NOMO-1 treated with dmso at 0.1 percent for 144 hours (cell line): ENCODE data around the gene PCIF1.
"Not testable (repeated sequence)": the region's sequence is repeated elsewhere in the genome, so short reads cannot be mapped to it uniquely, and the experiment has no call there.

Experiments
- DNase-seq: peaks from one replicate; lab custom pipeline; 2025; ENCODE audit not compliant: unreplicated experiment; lab: John Stamatoyannopoulos, UW

PCIF1 gene

GRCh38 chr20:45934586-45935415, at the start of gene PCIF1:
TSS of gene PCIF1 (plus strand) at chr20:45934683. CDS start at chr20:45939000, 4,317 bp downstream.
- DNase-seq = peak; percentile 95

GRCh38 chr20:45886590-45887345, 47.7 kb upstream of the PCIF1 start:
- DNase-seq = no peak

GRCh38 chr20:45887346-45887715, 47.2 kb upstream of the PCIF1 start, which contains the start of gene SPATA25:
TSS of gene SPATA25 (minus strand) at chr20:45887622. CDS start at chr20:45887590, 32 bp downstream.
- no peak for DNase-seq

- no peak for DNase-seq
These were observed 45.8 kb upstream of the PCIF1 start for GRCh38 chr20:45888681-45889080.

GRCh38 chr20:45890077-45890984, 44.2 kb upstream of the PCIF1 start:
- DNase-seq = peak; percentile 21

GRCh38 chr20:45890985-45891983, 43.2 kb upstream of the PCIF1 start, which contains the start of the genes CTSA and NEURL2:
TSS of gene CTSA (plus strand) at chr20:45891335. CDS start at chr20:45891569, 234 bp downstream.
TSS of gene NEURL2 (minus strand) at chr20:45891208. CDS start at chr20:45890991, 217 bp downstream.
- DNase-seq = peak; percentile 67

GRCh38 chr20:45892049-45892825, 42.2 kb upstream of the PCIF1 start:
- DNase-seq = peak; percentile 15

- no peak for DNase-seq
These were observed 41.5 kb upstream of the PCIF1 start for GRCh38 chr20:45892828-45893500.

- DNase-seq = no peak
These were observed 40.7 kb upstream of the PCIF1 start for GRCh38 chr20:45893831-45894230.

GRCh38 chr20:45894797-45895196, 39.7 kb upstream of the PCIF1 start:
- DNase-seq = no peak

- DNase-seq = no peak
These were observed 37.8 kb upstream of the PCIF1 start for GRCh38 chr20:45896641-45897161.

- no peak for DNase-seq
These were observed 37.2 kb upstream of the PCIF1 start for GRCh38 chr20:45897289-45897688.

- DNase-seq = no peak
These were observed 36.8 kb upstream of the PCIF1 start for GRCh38 chr20:45897692-45898091.

- DNase-seq = no peak
These were observed 36.2 kb upstream of the PCIF1 start for GRCh38 chr20:45898285-45898684.

- DNase-seq = no peak
These were observed 35.2 kb upstream of the PCIF1 start for GRCh38 chr20:45899046-45899835.

GRCh38 chr20:45901332-45901731, 33.2 kb upstream of the PCIF1 start:
- DNase-seq = not testable (repeated sequence)

GRCh38 chr20:45902199-45902701, 32.2 kb upstream of the PCIF1 start:
- DNase-seq = no peak
